Spleen (tissue), 7 donors: ENCODE measurements around the gene RAP1GAP.

Experiments
- POLR2A ChIP-seq, 3 donors: fragments of 450-650 bp; IDR thresholded peaks; one replicate each; pipeline ENCODE4 v1.5.1; 2017; ENCODE audit warnings: antibody characterized with exemption in 3 of 3, mild to moderate bottlenecking in 1 of 3
- TF ChIP-seq, protein P1 (sequence below), 11 experiments: fragments of 200-600 bp in 7 of 11; fragments of 450-650 bp in 4 of 11; sonication (generic) in 4 of 11; IDR thresholded peaks in 8 of 11; conservative IDR thresholded peaks in 3 of 11; 1 replicate in 7 of 11; 2 replicates in 4 of 11; pipeline versions ENCODE4 v1.4.0 to v1.8.0; 2016 to 2021; ENCODE audit warnings: antibody characterized with exemption in 11 of 11, inconsistent platforms in 4 of 11, mild to moderate bottlenecking in 1 of 11
- donor health status: DM: no; HTN: no; CAD: no; lungs with moderate emphysema.
- donor health status: DM: no; HTN: no; CAD: no.
- donor health status: DM: no; HTN: no; CAD: no.

DNA sequence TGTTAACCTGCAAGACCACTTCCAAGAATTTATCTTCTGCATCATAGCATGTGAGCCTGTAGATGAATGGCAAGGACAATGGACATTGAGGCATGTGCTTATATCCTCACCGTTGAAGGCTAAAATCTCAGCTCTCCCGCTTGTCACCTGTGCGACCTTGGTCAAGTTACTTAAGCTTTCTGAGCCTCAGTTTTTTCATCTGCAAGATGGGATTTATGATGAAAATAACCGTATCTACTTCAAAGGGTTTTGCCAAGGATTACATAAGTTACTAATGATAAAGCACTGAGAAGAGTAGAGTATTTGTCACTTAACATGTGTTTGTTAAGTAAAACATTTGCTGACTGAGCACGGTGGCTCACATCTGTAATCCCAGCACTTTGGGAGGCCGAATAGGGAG lies 14.9 kb downstream of the RAP1GAP start:
- TF ChIP-seq, protein P1, sequence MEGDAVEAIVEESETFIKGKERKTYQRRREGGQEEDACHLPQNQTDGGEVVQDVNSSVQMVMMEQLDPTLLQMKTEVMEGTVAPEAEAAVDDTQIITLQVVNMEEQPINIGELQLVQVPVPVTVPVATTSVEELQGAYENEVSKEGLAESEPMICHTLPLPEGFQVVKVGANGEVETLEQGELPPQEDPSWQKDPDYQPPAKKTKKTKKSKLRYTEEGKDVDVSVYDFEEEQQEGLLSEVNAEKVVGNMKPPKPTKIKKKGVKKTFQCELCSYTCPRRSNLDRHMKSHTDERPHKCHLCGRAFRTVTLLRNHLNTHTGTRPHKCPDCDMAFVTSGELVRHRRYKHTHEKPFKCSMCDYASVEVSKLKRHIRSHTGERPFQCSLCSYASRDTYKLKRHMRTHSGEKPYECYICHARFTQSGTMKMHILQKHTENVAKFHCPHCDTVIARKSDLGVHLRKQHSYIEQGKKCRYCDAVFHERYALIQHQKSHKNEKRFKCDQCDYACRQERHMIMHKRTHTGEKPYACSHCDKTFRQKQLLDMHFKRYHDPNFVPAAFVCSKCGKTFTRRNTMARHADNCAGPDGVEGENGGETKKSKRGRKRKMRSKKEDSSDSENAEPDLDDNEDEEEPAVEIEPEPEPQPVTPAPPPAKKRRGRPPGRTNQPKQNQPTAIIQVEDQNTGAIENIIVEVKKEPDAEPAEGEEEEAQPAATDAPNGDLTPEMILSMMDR (IDR thresholded peaks at IDR 0.05 in 8 of 11, conservative IDR thresholded peaks at IDR 0.05 in 3 of 11), result no peak
- TF ChIP-seq POLR2A (IDR thresholded peaks at IDR 0.05), result no peak
